ELF-1 (cell line): ENCODE measurements around the gene TUBA8.
"Not testable (repeated sequence)": the region's sequence is repeated elsewhere in the genome, so short reads cannot be mapped to it uniquely, and the experiment has no call there.

Source experiments
- DNase-seq: peaks from one replicate; pipeline ENCODE4 v3.0.0-alpha.2; 2016; ENCODE audit warnings: low read depth, low spot score

Gene TUBA8

DNA sequence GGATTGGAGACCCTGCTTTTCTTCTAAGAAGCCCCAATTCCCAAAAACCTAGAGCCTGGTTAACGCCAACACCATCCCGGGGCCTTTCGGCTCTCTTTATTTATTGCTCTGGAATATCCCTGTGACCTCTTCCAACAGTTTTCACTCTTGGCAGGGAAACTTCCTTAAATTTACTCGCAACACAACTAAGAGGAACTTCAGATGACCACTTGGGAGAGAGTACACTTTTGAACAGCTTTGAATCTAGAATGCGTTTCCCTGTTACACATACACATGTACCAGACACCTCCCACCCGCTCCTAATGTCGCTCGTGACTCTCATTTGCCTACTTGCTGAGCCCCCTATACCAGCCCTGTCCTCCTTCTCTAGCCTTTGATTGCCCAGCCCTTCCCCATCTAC is 19.4 kb downstream of the TUBA8 start:
- no peak for DNase-seq

DNA sequence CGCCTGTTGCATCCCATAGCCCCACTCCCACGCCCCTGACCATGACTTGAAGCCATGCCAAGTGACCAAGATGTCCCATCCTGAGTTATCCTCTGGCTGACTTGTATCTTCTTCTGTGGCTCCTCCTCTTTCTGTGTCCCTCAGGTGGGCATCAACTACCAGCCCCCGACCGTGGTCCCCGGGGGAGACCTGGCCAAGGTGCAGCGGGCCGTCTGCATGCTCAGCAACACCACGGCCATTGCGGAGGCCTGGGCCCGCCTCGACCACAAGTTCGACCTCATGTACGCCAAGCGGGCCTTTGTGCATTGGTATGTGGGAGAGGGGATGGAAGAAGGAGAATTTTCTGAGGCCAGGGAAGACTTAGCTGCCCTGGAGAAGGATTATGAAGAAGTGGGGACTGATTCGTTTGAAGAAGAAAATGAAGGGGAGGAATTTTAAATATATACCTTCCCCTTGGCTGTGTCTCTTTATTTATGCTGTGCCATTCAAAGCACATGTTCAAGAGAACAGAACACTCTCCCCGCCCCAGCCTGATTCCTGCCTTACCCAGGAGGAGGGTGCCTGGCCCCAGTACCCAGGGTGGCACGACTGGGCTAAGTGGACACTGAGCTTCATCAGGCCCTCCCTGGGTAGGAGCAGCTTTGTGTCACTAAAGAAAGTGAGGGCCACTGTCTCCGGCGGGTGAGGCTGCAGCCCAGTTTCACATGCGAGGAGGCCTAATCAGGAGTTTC is 20.3 kb downstream of the TUBA8 start:
- no peak for DNase-seq

DNA sequence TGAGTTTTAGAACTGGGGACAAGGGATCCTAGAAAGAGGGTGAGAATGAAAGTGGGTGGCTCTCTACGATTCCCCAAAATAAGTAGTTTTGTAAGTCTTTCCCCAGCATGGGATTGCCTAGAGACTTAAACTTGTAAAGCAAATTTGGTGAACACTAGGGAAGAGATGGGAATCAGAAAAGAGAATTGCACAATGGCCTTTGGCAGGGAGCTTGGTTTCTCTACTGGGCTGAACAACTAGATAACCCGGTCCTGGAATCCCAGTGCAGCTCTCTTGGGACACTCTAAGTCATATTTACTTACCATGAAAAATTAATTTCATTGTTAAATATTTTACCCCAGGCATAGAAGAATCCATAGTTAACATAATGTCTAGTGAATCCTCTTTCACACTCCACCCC is 22.8 kb downstream of the TUBA8 start:
- no peak for DNase-seq

DNA sequence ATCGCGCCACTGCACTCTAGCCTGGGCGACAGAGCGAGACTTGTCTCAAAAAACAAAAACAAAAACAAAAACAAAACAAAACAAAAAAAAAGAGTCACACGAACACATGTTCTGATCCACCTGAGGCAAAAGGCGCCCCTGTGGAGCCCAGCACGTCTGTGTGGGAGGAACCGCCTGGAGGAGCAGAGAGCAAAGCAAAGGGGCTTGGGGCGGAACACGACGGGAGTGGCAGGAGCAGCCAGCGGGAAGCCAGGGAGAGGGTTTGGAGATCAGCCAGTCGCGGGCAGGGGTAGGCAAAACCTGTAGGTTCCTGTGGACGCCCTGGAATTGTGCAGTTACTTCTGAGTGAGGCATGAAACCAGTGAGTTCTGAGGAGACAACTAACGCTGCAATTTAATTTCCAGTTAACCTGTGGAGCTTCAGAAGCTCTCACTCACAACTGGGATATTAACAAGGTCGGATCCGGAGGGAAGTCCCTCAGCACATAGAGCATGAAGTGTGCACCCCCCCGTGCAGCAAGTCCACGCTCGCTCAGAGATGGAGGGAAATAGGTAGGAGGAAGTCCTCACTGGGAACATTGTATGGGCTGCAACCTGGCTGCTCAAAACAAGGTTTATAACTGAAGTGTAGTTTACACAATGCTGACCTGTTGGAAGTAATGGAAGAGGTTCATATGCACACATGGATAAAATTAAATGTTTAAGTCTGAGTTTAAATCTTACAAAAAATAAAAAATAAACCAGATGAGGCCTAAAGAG is 26.1 kb downstream of the TUBA8 start:
- DNase-seq, result peak; percentile 51

DNA sequence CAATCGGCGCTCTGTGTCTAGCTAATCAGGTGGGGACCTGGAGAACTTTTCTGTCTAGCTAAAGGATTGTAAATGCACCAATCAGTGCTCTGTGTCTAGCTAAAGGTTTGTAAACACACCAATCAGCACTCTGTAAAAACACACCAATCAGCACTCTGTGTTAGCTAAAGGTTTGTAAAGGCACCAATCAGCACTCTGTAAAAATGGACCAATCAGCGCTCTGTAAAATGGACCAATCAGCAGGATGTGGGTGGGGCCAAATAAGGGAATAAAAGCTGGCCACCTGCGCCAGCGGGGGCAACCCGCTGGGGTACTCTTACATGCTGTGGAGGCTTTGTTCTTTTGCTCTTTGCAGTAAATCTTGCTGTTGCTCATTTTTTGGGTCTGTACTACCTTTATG is 30.4 kb downstream of the TUBA8 start:
- DNase-seq, result not testable (repeated sequence)

DNA sequence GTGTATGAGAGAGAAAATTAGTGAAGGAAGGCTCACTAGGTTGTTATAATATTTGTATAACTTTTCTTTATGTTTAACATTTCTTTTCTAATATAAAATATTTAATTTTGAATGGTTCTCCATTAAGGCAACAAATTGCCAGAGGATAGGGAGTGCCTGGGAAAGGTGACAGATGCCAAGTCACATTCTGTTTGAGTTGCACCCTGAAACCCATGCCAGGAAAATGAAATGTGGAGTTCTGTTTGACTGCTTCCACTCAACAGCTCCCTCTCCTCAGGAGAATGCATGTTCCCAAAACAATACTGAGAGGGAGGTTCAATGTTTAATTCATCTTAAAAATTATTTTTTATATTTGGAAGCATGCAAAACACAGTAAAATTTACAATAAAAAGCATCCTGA is 33.5 kb downstream of the TUBA8 start:
- no peak for DNase-seq

DNA sequence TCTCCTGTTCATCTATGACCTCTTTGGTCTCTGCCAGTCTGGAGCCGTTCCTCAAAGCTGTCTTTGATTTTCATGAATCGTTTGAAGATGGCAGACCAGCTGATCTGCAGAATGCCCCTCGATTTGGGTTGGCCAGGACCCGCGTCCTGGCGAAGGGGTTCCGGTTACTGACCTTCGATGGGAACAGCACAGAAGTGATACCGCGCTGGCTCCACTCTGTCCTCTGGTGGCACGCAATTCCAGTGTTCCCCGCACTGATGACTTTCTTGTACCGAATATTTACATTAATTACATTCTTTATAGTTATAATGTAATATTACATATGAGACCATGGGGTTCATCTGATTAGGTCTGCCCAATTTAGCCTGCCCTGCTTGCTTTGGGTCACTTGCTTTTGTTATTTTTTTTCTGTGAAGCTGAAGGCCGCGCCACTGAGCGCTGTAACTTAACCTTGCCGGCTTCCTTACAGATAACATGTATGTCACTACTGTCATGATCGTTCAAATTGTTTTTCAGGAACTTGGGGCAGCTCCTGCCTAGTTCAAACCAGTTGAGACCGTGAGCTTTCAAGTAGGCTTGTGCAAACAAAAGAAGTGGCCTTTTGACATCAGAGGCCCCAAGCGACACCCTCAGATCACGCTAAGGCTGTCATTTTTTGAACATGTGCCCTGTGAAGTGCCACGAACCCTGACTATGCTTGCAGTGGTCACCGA is 35.2 kb downstream of the TUBA8 start:
- DNase-seq, result no peak

DNA sequence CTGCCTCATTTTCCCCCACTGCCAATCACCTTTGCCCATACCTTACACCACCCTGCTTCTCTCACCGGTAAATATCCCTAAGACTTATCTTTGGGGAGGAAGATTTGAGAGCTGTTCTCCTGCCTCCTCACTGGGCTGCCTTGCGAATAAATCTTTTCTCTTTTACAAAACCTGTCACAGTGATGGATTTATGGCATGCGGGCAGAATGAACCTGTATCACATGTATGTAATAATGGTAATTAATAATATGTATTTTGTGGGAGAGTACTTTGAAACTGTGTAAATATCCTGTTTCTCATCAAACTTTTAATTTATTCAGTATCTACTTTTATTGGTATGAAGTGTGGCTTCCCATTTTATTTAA is 35.8 kb downstream of the TUBA8 start:
- no peak for DNase-seq

DNA sequence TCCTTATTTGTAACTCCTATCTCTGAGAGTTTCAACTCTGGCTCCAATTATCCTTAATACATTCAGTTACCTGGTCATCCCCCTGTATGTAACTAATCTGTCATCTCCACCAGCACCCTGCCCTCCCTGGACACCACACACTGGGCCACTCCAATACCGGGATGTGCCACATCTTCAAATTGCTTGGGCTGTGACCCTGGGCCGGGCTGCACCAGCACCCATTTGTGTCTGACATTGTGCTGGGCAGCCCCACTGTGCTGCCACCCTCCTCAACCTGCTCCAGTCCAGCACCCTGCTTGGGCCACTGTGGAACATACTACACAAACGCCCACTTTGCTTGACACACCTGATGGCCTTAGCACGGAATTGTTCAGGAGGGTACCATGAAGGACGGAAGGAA is 37.2 kb downstream of the TUBA8 start:
- no peak for DNase-seq

DNA sequence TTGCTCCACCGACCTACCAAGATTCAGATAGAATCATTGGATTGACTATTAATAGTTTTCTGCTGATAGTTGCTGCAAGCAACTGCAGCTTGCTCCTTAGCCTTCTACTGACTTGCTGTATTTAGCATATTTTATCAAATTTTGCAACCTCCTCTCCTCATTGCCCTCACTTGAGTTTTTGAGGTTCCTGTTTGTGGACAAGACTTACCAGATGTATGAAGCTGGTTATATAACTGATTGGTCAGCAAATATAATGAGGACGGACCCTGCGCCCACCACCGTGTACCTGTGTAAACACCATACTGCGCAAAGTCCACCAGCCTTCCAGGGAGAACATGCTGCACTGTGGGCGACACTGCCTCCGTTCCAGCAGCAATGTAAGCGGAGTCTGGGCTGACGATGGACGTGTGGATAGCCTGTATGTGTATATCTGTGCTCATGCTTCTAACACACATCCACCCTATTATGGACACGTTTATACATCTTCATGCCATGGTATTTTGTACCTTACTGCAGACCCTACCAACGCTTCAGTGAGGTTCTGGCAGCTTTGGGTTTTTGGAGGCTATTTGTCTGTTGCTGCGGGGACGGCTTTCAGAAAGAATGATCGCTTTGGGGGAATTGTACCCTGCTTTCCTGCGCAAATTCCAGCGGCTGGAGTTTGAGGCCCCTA is 37.8 kb downstream of the TUBA8 start:
- no peak for DNase-seq

DNA sequence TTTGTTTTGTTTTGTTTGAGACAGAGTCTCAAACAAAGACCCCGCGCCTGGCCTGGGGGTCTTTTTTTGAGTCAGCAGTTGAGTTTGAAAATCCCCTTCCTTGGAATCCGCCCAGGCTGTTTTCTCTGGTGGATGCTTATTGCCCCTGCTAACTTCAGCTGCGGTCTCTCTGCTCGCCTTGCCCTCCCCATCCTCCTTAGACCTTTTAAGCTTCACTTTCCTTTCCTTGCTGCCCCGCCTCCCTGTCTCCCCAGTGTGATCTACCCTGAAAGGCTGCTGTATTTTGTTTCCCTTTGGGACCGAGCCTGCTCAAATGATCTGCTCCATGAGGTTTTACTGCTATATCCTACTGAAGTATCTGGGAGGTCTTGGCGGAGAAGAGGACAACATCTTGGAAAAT is 41.9 kb downstream of the TUBA8 start:
- no peak for DNase-seq

DNA sequence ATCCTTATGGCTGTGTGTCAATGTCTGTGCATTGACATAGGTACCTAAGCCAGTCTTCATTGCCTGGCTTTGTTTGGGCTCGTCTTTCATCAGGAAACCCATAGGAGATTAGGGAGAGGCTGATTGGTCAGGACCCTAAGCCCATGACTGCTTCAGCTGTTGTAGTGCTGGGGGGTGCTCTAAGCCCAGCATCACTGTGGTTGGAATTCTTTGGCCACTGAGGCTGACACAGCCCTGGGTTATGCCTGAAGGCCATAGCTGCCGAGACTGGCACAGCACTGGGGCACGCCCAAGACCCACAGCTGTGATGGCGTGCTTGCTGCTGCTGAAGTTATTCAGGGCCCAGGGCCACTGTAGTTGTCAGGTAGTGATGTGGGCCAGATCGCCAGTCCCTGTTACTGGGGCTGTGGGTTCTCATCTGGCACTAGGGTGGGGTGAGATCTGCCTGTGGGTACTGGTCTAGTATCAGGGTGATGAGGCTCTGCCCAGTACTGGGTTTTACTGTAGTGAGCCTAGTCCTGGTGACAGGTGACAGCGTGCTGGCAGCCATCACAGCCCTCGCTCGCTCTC is 44.3 kb downstream of the TUBA8 start:
- DNase-seq, result no peak

DNA sequence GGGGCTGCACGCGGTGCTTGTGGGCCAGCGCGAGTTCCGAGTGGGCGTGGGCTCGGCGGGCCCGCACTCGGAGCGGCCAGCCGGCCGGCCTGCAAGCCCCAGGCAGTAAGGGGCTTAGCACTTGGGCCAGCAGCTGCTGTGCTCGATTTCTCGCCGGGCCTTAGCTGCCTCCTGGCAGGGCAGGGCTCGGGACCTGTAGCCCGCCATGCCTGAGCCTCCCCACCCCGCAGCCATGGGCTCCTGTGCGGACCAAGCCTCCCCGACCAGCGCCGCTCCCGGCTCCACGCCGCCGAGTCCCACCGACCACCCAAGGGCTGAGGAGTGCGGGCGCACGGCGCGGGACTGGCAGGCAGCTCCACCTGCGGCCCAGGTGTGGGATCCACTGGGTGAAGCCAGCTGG is 44.9 kb downstream of the TUBA8 start:
- DNase-seq, result not testable (repeated sequence)

DNA sequence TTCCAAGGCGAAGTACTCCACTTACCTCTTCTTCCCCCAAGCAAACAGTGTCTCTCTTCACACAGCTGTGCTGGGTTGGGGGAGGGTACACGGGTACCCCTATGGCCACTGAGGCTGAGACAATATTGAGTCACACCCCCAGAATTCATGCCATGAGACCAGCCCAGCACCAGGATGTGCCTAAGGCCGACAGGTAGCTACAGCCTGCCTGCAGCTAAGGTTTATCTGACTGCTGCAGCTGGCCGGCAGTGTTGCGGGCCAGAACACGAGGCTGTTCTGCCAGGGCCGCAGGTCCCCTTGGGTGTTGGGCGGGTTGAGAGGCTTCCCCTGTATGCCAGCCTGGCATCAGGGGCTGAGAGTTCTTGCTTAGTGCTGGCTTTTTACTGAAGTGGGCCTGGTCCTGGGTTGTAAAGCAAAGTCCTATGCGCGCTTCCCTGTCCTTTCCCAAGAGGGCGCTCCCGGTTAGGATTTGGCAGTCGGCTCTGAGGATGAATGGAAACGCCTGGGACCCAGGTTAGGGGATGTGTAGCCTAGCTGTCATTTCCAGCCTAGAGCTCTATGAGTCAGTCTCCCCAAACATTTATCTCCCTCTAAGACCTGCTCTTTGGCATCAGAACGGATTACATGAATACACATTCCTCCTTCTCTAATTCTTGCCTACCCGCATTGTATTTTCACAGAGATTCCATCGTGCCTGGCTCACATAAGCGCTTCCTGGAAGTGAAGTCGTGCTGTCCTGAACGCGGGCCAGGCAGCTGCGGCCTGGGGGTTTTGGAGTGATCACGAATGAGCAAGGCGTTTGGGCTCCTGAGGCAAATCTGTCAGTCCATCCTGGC is 46.5 kb downstream of the TUBA8 start:
- DNase-seq, result peak; percentile 90

DNA sequence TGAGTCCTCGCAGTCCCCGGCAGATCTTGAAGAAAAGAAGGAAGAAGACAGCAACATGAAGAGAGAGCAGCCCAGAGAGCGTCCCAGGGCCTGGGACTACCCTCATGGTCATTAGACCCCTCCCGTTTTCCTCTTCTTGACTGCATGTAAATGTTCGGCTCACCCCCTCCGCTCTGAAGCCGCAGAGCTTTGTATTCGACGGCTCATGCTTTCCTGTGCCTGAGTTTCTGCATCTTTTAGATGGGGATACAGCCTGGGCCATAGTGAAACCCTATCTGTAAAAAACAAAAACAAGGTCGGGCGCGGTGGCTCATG is 47.1 kb downstream of the TUBA8 start:
- DNase-seq, result no peak

DNA sequence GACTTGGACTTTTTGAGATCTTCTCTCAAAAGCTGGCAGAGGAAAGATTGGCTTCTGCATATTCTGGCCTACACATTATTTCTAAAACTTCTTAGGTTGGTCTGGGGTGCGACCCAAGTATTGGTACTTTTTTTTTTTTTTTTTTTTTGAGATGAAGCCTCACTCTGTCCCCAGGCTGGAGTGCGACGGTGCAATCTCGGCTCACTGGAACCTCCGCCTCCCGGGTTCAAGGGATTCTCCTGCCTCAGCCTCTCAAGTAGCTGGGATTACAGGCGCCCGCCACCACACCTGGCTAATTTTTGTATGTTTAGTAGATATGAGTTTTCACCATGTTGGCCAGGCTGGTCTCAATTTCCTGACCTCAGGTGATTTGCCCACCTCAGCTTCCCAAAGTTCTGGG is 50.0 kb downstream of the TUBA8 start:
- not testable (repeated sequence) for DNase-seq

DNA sequence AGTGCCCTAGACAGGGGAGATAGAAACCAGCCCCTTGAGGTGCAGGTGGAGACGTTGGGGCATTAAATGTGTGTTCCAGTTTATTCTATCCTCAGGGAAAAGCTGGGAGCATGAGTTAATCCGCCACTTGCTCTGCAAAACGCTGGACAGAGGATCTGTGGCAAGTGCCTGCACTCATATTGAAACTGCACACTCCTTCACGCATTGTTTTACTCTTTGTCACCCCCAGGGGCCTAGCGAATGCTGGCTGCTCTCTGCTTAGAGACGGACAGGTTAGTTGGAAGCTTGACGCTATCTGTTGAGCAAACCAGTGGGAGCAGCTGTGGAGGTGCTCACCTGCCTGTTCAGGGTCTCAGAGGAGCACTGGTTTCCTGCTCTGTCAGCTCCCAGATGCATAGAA is 53.2 kb downstream of the TUBA8 start:
- peak; percentile 44 for DNase-seq

DNA sequence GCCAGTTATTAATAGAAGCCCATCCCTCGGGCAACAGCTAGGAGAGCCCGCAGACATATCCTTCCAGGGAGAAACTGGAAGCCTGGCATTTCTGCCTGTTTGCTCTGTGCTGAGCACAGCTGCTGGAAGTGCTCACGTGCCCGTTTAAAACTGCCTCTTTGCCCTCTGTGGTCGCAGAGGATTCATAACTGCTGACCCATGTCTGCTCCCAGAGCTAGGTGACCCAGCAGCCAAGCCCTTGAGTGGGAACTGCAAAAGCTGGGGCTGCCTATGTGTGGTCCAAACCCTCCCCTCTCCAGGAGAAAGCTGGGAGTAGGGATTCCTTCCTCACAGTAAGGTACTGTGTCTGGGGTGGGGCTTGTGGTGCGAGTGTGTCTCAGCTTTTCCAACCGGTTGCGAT is 54.0 kb downstream of the TUBA8 start:
- not testable (repeated sequence) for DNase-seq

DNA sequence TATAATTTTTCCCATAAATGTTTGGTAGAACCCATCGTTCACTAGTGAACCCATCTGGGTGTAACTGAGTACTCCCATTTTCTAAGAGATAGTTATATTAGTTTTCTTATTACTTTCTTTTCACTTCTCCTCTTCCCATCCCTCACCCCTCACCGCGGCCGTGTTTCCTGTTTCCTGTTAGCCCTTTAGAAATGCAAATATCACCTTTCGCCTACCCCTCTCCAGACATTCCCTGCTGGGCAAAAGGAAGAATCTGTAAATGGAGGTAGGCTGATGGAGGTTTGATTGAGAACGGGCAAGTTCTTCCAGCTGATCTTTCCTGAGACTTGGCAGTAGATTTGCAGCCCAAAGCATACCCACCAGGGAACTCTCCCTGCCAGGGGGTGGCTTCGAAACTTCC is 54.7 kb downstream of the TUBA8 start:
- DNase-seq, result not testable (repeated sequence)

DNA sequence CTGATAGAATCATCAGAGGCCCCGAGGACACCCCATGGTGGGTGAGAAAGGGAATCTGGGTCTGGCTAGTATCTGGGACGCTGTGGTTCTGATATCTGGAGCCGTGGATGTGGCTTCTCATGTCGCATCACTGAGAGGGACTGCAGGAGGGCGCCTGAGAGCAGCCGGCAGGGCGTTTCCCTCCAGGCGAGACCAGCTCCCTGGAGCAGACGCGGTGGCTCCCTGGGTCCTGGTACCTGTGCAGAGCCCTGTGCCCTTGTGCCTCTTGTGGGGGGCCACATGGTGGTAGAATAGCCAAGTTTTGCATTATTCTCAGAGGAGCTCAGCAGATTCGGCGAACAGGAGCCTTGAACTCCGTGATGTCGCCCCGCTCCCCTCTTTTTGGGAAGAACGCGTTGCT is 59.7 kb downstream of the TUBA8 start:
- DNase-seq, result not testable (repeated sequence)

DNA sequence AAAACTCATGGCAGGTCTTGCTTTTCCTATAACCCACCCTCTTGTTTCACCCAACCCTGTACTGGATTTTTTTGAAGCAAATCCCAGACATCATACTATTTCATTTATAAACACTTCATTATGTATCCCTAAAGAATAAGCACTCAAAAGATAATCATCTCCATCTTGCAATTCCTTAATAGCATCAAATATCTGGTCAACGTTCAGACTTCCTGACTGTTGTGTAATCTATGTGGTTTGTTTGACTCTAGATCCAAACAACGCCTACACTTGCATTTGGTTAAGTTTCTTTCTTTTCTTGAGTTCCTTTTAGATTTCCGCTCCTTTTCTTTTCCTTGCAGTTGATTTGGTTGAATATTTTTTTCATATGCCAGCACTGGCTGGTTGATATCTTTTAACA is 61.6 kb downstream of the TUBA8 start:
- not testable (repeated sequence) for DNase-seq
